ENCODE results near the gene RGS19.

Gene RGS19

DNA sequence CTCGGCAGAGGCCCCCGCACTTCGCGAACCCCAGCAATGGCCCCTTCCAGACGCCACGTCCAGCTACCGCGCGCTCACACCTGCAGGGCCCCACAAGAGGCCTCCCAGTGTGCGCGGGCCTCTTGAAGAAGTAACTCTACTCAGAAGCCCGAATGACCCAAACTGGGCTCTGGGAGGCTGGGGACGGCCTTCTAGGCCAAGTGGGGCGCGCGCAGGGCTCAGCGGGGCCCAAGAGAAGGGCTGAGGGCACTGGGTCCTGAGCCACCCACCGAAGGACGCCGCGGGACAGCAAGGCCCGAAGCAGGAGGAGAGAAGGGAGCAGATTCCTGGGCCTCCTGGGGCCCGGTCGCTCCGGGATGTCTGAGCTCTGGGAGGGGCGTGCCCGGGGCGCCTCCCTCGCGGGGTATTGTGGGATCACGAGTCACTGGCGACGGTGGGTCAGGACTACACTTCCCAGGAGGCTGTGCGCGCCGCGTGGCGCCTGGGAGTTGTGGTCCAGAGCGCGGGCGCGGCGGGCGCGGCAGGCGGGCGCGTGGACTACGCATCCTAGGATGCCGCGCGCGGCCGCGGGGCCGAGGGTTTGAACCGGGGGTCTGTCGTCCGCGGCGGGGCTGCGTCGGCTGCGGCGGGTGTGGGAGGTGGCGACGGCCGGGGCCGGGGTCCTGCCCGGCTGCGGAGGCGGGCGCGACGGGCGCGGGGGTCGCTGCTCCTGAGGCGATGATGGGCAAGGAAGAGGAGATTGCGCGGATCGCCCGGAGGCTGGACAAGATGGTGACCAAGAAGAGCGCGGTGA lies 16.5 kb downstream of the RGS19 start, which contains the start of gene TCEA2:
Gene TCEA2, plus strand, starts transcription at position 603 of the 793 bp plus-strand sequence. Its CDS starts 115 bp downstream, at position 718.
- DNase-seq, result peak; percentile 93

DNA sequence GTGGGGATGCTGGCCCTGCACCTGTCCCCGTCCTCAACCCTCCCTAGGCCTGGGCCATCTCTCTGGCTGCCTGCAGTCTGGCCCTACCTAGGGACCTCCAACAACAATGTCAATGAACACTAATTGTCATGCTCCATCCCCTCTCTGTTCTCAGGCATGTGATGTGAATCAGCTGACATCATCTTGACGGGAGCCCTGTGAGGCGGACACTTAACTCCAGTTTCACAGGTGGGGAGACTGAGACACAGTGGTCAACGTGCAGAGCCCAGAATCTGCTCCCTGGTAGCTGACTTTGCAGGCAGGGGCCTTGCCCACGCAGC lies 17.1 kb downstream of the RGS19 start:
- no peak for DNase-seq

DNA sequence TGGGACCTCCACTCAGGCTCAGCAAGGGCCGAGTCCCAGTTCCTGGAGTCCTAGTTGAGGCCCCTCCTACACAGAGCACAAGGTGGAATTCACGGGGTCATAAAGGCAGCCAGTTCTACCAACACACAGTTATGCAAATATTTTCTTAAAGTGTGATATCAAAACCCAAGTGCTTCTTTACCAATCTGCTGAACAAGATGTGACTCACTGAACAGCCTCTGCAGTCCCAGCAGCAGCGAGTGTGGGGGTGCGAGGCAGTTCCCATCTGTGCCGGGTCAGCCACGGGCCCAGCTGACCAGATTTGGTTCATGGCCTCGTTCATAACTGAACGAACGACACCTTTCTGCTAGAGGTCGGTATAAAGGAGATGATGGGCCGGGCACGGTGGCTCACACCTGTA lies 20.8 kb downstream of the RGS19 start:
- DNase-seq, result no peak

DNA sequence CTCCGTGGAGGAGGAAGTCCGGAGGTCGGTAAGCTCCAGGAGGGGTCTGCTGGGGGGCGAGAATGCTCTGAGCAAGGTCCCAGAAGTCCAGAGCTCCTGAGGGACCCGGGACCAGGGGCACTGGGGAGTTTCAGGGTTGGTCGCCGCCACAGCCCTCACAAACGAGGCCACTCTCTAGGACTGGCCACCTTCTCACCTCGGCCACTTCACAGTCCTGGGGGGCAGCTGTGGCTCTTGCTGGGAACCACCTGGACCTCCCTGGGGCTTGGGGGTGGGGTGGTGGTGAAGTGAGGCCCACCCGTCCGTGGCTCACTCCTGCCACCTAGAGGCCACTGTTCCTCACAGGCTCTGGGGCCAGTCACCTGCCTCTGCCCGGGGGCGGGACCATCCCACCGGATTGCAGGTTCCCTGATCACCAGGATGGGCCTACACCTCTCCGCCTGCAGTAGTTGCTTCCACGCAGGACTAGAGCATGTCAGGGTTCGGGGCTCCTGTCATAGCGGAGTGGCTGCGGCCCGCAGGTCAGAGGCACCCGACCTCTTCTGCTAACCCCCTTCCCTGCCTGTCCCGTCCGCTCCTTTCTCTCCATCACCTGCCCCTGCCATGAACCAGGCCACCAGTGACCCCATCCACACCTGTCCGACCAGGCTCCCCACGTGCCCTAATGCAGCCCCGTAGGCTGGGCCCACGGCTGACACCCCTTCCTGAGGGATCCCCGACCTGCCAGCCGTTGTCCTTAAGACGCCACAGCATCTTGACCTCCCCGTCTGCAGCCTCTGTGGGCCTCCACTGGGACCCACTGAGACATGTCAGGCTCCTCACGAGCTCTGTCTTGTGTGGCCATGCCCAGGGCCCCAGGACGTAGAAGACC lies 21.5 kb downstream of the RGS19 start:
- peak; percentile 77 to 79 for DNase-seq

- no peak for DNase-seq
Observed at GRCh38 chr20:64056889-64057627, 22.3 kb downstream of the RGS19 start.

- DNase-seq, result no peak
Observed at GRCh38 chr20:64056639-64056888, 22.8 kb downstream of the RGS19 start.

DNA sequence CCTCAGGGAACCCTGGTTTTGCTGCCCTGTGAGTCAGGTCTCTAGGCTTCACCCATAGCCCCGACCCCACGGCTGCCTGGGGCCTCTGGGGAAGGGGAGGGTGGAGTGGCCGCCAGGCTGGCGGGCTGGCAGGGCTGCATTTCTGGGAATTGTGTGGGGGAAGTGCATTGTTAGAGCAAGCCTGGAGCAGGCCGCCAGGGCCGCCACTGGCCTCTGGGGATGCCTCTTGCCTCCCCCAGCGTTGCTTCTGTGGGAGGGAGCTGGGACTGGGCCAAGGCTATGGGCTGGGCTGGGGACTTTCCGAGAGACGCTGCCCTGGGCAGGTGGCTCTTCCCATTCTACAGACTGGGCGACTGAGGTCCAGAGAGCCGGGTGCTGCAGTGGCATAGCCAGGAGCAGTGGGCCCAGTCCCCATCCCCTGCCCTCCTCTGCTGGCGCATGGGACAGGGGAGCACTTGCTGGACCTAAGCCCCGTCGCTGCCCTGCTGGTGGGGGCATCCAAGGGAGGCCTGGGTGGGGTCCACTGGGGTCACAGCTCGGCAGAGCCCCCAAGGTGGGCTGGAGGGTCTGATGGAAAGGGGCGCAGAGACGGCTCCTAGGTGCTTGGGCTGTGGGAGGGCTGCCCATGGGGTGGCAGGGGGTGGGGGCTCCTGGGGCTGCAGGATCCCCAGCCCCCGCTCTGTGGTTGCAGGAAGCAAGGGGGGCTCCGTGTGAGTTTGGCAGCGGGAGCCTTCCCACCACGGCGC lies 23.3 kb downstream of the RGS19 start:
- no peak for DNase-seq

DNA sequence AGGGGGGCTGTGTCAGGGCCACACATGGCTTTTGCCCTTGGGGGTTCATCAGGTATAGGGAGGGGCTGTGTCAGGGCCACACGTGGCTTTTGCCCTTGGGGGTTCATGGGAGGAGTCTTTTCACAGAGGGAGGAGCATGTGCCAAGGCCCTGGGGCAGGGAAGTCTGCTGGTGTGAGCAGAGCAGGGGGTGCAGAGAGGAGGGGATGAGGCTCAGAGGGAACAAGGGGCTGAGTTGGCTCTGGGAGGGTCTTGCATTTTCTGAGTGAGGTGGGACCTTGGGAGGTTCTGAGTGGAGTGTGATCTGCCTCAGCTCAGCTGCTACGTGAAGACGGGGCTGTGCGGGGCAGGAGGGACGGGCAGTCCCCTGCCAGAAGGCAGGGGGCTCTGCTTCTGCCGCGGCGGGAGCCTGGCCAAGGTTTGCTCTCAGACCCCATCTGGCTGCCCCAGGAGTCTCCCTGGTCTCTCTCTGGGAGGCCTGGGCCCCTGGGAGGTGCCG lies 23.9 kb downstream of the RGS19 start:
- no peak for DNase-seq

- no peak for DNase-seq
Observed at GRCh38 chr20:64053841-64054661, 25.3 kb downstream of the RGS19 start.

DNA sequence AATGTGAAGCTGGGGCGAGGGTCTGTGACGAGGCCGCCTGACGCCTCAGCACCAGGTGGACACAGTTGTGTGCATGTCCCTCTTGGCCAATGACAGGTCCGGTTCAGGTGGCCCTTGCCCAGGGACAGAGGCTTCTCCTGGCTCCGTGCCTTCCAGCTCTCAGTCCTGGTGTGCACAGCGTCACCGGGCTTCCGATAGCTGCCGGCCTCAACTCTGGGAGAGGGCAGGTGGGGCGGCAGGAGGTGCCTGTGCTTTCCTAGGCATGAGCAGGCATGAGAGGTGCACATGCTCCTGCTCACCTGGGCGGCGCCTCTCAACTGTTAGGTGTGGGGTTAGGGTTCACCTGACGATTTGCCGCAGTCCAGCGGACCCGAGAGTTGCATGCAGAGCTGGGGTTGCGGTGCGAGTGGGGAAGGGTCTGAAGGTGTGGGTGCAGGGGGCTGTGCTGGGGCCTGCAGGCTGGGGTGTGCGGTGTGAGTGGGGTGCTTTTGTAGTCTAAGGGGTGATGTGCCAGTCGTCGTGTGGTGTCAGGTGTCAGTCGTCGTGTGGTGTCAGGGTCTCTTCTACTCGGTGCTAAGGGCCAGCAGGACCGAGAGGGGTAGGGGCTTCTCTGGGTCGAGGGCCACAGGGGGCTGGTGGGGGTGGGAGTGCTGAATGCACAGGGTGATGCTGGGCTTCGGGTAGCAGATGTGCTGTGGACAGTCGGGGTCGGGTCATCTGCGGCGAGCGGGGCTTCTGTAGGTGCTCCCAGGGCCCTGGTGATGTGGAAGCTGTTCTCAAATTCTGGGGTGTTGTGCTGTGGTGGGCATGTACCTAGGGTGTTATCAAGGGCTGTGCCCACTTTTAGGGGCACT lies 26.1 kb downstream of the RGS19 start:
- no peak for DNase-seq

- no peak for DNase-seq
Observed at GRCh38 chr20:64052326-64052722, 27.0 kb downstream of the RGS19 start.

- no peak for DNase-seq
Observed at GRCh38 chr20:64051561-64052325, 27.6 kb downstream of the RGS19 start.

GRCh38 chr20:64051033-64051452 lies 28.3 kb downstream of the RGS19 start:
- DNase-seq, result no peak

- no peak for DNase-seq
Observed at GRCh38 chr20:64050261-64051032, 28.9 kb downstream of the RGS19 start.

DNA sequence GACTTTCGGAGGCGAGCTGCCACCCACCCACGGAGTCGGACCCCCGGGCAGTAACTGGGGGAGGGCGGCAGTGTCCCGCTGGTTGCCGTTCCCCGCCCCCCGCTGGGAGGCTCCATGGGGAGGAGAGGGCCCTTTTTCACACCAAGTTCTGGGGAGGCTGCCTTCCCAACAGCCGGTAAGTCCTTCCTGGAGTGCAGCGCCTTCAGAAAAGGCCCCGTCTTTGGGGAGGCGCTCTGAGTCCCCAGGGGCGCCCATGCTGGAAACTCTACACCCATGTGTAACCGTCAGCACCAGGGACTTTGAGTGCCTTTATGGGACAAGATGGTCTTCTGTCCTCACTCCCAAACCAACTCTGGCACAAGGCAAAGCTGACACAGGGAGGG lies 29.4 kb downstream of the RGS19 start:
- no peak for DNase-seq

- no peak for DNase-seq
Observed at GRCh38 chr20:64049060-64049877, 30.0 kb downstream of the RGS19 start, which contains the start of gene SOX18. Gene SOX18, minus strand, starts transcription at chr20:64049639. Its CDS starts 123 bp downstream, at chr20:64049516.

- DNase-seq, result no peak
Observed at GRCh38 chr20:64048402-64049044, 30.8 kb downstream of the RGS19 start.

GRCh38 chr20:64047968-64048401 lies 31.3 kb downstream of the RGS19 start:
- no peak for DNase-seq
